AG09319 (cell line): ENCODE results near the gene OGDHL.

ENCODE experiments used
- DNase-seq: peaks from one replicate; pipeline ENCODE4 v3.0.0-alpha.2; 2010; ENCODE audit warnings: low read depth; ENCODE audit errors: extremely low read depth
- CTCF ChIP-seq: IDR thresholded peaks from 2 replicates; pipeline ENCODE4 v1.5.1; 2011; ENCODE audit warnings: low read depth, mild to moderate bottlenecking, inconsistent platforms, low read length, moderate library complexity

OGDHL gene

GRCh38 chr10:49761789-49762565, at the start of gene OGDHL:
Gene OGDHL (minus strand): TSS chr10:49762323. CDS start chr10:49758592, 3,731 bp downstream.
- peak; percentile 1 for DNase-seq
- no peak; the same call in 1 of the 2 replicates for TF ChIP-seq CTCF

- DNase-seq: no peak
- TF ChIP-seq CTCF: no peak
Measured at GRCh38 chr10:49803988-49804387, 41.9 kb upstream of the OGDHL start.

- no peak for TF ChIP-seq CTCF
- no peak for DNase-seq
Measured at GRCh38 chr10:49798275-49798674, 36.2 kb upstream of the OGDHL start.

- DNase-seq: no peak
- no peak for TF ChIP-seq CTCF
Measured at GRCh38 chr10:49791100-49791499, 29.0 kb upstream of the OGDHL start.

- no peak for DNase-seq
Measured at GRCh38 chr10:49784681-49785080, 22.6 kb upstream of the OGDHL start.

GRCh38 chr10:49783645-49784044, 21.5 kb upstream of the OGDHL start:
- TF ChIP-seq CTCF: no peak
- no peak for DNase-seq

More at GRCh38 chr10:49784681-49785080, 22.6 kb upstream of the OGDHL start:
- no peak for TF ChIP-seq CTCF

- DNase-seq: no peak
- TF ChIP-seq CTCF: no peak
Measured at GRCh38 chr10:49781247-49781646, 19.1 kb upstream of the OGDHL start.
